Testis (tissue), 5 donors: Measurements from ENCODE around the gene GREB1. TPM values are rescaled to one million over a fixed set of nuclear protein-coding genes. Genes with fewer than 3 reads are reported as not detected.

ENCODE experiments used
- DNase-seq: peaks from one replicate; pipeline ENCODE4 v3.0.0-alpha.2; 2019
- H3K27ac ChIP-seq, 2 donors: fragments of 200-600 bp; sonication (generic); one replicate each; pipeline ENCODE4 v1.5.1; 2019
- H3K27me3 ChIP-seq: fragments of 200-600 bp; sonication (generic); one replicate; pipeline ENCODE4 v1.5.1; 2019
- H3K36me3 ChIP-seq: fragments of 200-600 bp; sonication (generic); one replicate; pipeline ENCODE4 v1.5.1; 2017; ENCODE audit warnings: low read depth; ENCODE audit errors: missing control alignments
- H3K4me1 ChIP-seq: fragments of 200-600 bp; sonication (generic); one replicate; pipeline ENCODE4 v1.5.1; 2019
- H3K4me3 ChIP-seq, 2 donors: fragments of 200-600 bp; sonication (generic); one replicate each; pipeline ENCODE4 v1.5.1; 2017 to 2019
- H3K9me3 ChIP-seq: fragments of 200-600 bp; sonication (generic); one replicate; pipeline ENCODE4 v1.5.1; 2017
- CTCF ChIP-seq, 3 experiments: fragments of 450-650 bp in 2 of 3; fragments of 200-600 bp in 1 of 3; sonication (generic) in 1 of 3; IDR thresholded peaks; one replicate each; pipeline ENCODE4 v1.5.1; 2016 to 2019; ENCODE audit warnings: antibody characterized with exemption in 3 of 3, mild to moderate bottlenecking in 2 of 3, moderate library complexity in 1 of 3
- POLR2A ChIP-seq: fragments of 450-650 bp; IDR thresholded peaks from one replicate; pipeline ENCODE4 v1.6.1; 2017; ENCODE audit warnings: antibody characterized with exemption, mild to moderate bottlenecking, moderate library complexity
- WGBS, 2 donors: methylation state at CpG; one replicate each; pipeline ENCODE4 v1.1.5; 2018; 5-methylcytosine and 5-hydroxymethylcytosine counted together
- intact Hi-C: fragments of 100-400 bp; cut with DNase I; formaldehyde crosslinking; loops from one replicate; pipeline ENCODE4 v1.15.1; 2023; ENCODE audit warnings: low total_unique reads
- long read RNA-seq, 2 donors: transcript quantifications; one replicate each; lab custom pipeline, GENCODE V29; 2026
- polyA plus RNA-seq: library from polyadenylated mRNA; stranded (reverse); fragments of 350-450 nt; fragmentation: Illumina TruSeq; extraction: RNeasy Lipid Tissue Mini Kit (QIAGEN cat#74804); gene quantifications from one replicate; pipeline ENCODE4 v1.2.3, GENCODE V29; 2014; ENCODE audit warnings: low read depth, low replicate concordance; ENCODE audit not compliant: insufficient read depth
- total RNA-seq, 2 donors: library from RNA; depleted of rRNA; stranded (reverse); fragments of >200 nt; gene quantifications; one replicate each; pipeline ENCODE4 v1.2.3, GENCODE V29; 2016

GREB1 gene
- total RNA-seq (100 to 1,000 TPM in 1 of 2 donors, 10 to 100 TPM in 1; 91.0 to 136 TPM), polyA plus RNA-seq (29.8 TPM)
- long read RNA-seq, donor 1: 0 reads
- long read RNA-seq, donor 2: 0 reads

DNA sequence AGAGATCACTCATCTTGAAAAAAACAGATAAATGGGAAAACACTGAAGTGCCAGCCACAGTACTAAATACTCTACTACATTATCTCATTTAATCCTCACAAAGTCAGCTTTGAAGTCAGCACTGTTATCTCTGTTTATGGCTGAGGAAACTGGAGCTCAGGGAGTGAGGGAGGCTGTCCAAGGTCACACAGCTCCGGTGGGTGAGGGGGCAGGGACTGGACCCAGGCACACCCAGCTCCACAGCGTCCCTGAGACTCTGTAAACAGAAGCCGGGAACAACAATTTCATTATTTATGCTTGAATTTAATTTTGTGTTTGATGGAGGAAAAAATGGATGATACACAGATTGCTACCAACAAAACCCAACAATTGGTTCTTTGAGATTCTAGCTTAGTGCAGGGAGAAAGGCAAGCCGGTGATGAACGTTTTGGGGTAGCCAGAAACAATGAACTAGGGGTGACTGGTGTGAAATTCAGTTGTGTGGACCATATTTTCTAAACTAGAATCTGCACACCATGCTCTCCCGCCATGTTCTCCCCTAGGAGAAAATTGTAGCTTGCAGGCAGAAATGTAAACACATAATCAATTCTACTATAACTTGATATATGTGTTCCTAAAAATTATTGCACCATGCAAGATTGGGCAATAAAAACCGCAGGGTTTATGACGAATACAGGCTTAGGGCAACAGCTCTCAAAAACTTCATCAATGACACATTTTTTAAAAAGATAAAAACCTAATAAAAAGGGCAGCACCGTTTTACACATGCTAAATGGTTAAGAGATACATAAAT, at the start of gene GREB1:
TSS of gene GREB1 (plus strand) at position 768 of the 793 bp plus-strand sequence. CDS start 22,570 bp downstream, outside the sequence.
- H3K9me3 ChIP-seq: no peaks in the 10 kb centered on the region
- intact Hi-C loops: no loop called here
- H3K4me1 ChIP-seq: peaks cover 52% of the 10 kb centered on the region
- no peak within 1 kb of the TSS for H3K4me3 ChIP-seq
- peak within 1 kb of the TSS; percentile 63 to 78 for H3K27ac ChIP-seq
- peak; percentile 82 for DNase-seq
- 43 to 57% methylated on average over 9 of the region's 9 CpGs for WGBS, 2 donors
- TF ChIP-seq CTCF (IDR thresholded peaks at IDR 0.05) (no peak), POLR2A (no peak)
- H3K36me3 ChIP-seq: no peaks in the 10 kb centered on the region
- H3K27me3 ChIP-seq: no peaks in the 10 kb centered on the region

- Histone ChIP-seq H3K27ac (no peak overlapping the region), H3K4me1 (no peaks in the 10 kb centered on the region), H3K36me3 (no peaks in the 10 kb centered on the region), H3K4me3 (no peak overlapping the region), H3K9me3 (no peaks in the 10 kb centered on the region), H3K27me3 (no peaks in the 10 kb centered on the region)
- intact Hi-C loops: no loop called here
- DNase-seq: no peak
- TF ChIP-seq CTCF (IDR thresholded peaks at IDR 0.05) (no peak), POLR2A (no peak)
- 67 to 82% methylated on average over 3 of the region's 3 CpGs for WGBS, 2 donors
Observed at GRCh38 chr2:11488809-11489208, 45.0 kb upstream of the GREB1 start.

- Histone ChIP-seq H3K36me3 (no peaks in the 10 kb centered on the region), H3K4me3 (no peak overlapping the region), H3K9me3 (no peaks in the 10 kb centered on the region), H3K4me1 (no peaks in the 10 kb centered on the region), H3K27me3 (no peaks in the 10 kb centered on the region), H3K27ac (no peak overlapping the region)
- TF ChIP-seq POLR2A (no peak), CTCF (IDR thresholded peaks at IDR 0.05) (no peak)
- DNase-seq: no peak
- 93 to 96% methylated on average over 5 of the region's 5 CpGs for WGBS, 2 donors
- intact Hi-C loops: no loop called here
Observed at GRCh38 chr2:11490194-11490593, 43.7 kb upstream of the GREB1 start.

GRCh38 chr2:11491348-11491933, 42.4 kb upstream of the GREB1 start:
- H3K9me3 ChIP-seq: no peaks in the 10 kb centered on the region
- peaks cover 11% of the 10 kb centered on the region for H3K4me1 ChIP-seq
- intact Hi-C loops: no loop called here
- no peak overlapping the region for H3K4me3 ChIP-seq
- 63% methylated on average over 3 of the region's 3 CpGs for WGBS, 2 donors
- TF ChIP-seq CTCF (IDR thresholded peaks at IDR 0.05): no peak
- no peak for TF ChIP-seq POLR2A
- H3K27me3 ChIP-seq: no peaks in the 10 kb centered on the region
- no peak for DNase-seq
- H3K27ac ChIP-seq: peak overlapping the region in 1 of 2 donors; percentile 54
- H3K36me3 ChIP-seq: no peaks in the 10 kb centered on the region
